Body of pancreas (tissue), 4 donors: ENCODE data around the gene GRIK3. TPM values are rescaled to one million over a fixed set of nuclear protein-coding genes. Genes with fewer than 3 reads are reported as not detected.

Experiments
- ATAC-seq: fragments of 150-250 bp; one replicate; pipeline ENCODE4 v1.9.1; 2016
- DNase-seq, 4 donors: peaks; one replicate each; pipeline ENCODE4 v3.0.0-alpha.2; 2019
- H3K27ac ChIP-seq, 4 donors: fragments of 200-600 bp; sonication (generic); 1 replicate in 3 of 4; 2 replicates in 1 of 4; pipeline versions ENCODE4 v1.5.1 to v1.6.1; 2016 to 2019; ENCODE audit warnings: mild to moderate bottlenecking in 1 of 4, mixed read lengths in 1 of 4, moderate library complexity in 1 of 4
- H3K27me3 ChIP-seq, 2 donors: fragments of 200-600 bp; sonication (generic); one replicate each; pipeline ENCODE4 v1.6.0; 2016; ENCODE audit warnings: mild to moderate bottlenecking in 1 of 2
- H3K36me3 ChIP-seq, 2 donors: fragments of 200-600 bp; sonication (generic); replicated peaks in 1 of 2; 2 replicates each; pipeline ENCODE4 v1.5.1; 2016; ENCODE audit warnings: low read depth in 2 of 2; ENCODE audit not compliant: insufficient read depth in 1 of 2
- H3K4me1 ChIP-seq: fragments of 200-600 bp; sonication (generic); one replicate; pipeline ENCODE4 v1.6.0; 2016
- H3K4me3 ChIP-seq, 2 donors: fragments of 200-600 bp; sonication (generic); 1 replicate in 1 of 2; 2 replicates in 1 of 2; pipeline ENCODE4 v1.5.1; 2016 to 2019
- H3K9me3 ChIP-seq, 3 donors: fragments of 200-600 bp; sonication (generic); 1 replicate in 2 of 3; 2 replicates in 1 of 3; pipeline ENCODE4 v1.5.1; 2016
- POLR2A ChIP-seq, 3 donors: fragments of 450-650 bp; IDR thresholded peaks; one replicate each; pipeline ENCODE4 v1.6.1; 2016; ENCODE audit warnings: antibody characterized with exemption in 3 of 3, mild to moderate bottlenecking in 2 of 3
- WGBS, 2 donors: methylation state at CpG; one replicate each; pipeline ENCODE4 v1.1.5; 2017; 5-methylcytosine and 5-hydroxymethylcytosine counted together
- intact Hi-C: fragments of 100-400 bp; cut with DNase I; formaldehyde crosslinking; loops from one replicate; pipeline ENCODE4 v1.15.1; 2023
- total RNA-seq, 2 donors: library from RNA; depleted of rRNA; stranded (reverse); fragments of >200 nt; gene quantifications; one replicate each; pipeline ENCODE4 v1.1.0, GENCODE V29; 2016
- TF ChIP-seq, protein P1 (sequence below), 7 experiments: fragments of 450-650 bp in 4 of 7; fragments of 200-600 bp in 3 of 7; sonication (generic) in 3 of 7; IDR thresholded peaks; one replicate each; pipeline ENCODE4 v1.5.1; 2016 to 2019; ENCODE audit warnings: antibody characterized with exemption in 7 of 7

The GRIK3 gene
- total RNA-seq, 2 donors from 2014 or later: under 0.01 to 0.99 TPM

DNA sequence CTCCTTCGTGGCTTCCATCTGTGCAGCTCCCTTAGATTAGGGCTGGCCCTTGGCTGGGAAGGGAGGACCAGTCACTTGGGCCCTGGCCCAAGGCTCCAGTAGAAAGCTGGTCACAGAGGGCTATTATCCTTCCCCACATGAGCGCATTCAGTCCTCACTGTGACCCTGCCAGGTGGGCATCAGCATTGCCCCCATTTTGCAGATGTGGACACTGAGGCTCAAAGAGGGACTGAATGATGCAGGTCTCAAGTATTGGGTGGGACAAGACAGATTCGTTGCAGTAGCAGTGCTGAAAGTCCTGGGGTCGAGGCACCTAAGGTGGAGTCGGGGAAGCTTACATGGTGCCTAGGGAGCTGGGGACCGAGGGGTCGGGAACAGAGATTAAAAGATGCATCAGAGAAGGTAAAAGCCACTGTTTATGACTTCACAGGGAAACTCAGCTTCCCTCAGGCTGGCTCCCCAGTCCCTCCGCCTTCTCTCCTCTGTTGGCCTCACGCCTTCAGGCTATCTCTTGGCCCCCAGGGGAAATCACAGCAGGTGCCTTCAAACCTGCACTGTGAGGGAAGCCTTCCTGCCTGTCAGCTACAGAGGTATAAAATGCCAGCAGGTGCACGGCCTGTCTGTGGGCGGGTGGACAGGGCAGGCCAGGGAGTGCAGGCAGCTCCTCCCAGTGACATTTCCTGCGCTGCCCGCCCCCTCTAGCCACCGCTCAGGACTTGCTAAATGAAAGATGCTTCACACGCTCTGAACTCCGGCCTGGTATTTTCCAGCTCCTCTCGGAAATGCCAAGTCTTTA, 178.4 kb downstream of the GRIK3 start:
- WGBS, 2 donors: 47 to 50% methylated on average over 16 to 17 of the region's 17 CpGs
- Histone ChIP-seq H3K4me1 (no peaks in the 10 kb centered on the region), H3K9me3 (no peaks in the 10 kb centered on the region), H3K36me3 (no peaks in the 10 kb centered on the region), H3K4me3 (no peak overlapping the region), H3K27me3 (no peaks in the 10 kb centered on the region), H3K27ac (no peak overlapping the region)
- no peak for DNase-seq
- no peak for TF ChIP-seq POLR2A (IDR thresholded peaks at IDR 0.05)
- TF ChIP-seq, protein P1, sequence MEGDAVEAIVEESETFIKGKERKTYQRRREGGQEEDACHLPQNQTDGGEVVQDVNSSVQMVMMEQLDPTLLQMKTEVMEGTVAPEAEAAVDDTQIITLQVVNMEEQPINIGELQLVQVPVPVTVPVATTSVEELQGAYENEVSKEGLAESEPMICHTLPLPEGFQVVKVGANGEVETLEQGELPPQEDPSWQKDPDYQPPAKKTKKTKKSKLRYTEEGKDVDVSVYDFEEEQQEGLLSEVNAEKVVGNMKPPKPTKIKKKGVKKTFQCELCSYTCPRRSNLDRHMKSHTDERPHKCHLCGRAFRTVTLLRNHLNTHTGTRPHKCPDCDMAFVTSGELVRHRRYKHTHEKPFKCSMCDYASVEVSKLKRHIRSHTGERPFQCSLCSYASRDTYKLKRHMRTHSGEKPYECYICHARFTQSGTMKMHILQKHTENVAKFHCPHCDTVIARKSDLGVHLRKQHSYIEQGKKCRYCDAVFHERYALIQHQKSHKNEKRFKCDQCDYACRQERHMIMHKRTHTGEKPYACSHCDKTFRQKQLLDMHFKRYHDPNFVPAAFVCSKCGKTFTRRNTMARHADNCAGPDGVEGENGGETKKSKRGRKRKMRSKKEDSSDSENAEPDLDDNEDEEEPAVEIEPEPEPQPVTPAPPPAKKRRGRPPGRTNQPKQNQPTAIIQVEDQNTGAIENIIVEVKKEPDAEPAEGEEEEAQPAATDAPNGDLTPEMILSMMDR (IDR thresholded peaks at IDR 0.05): no peak
- intact Hi-C loops: no loop called here
- no peak for ATAC-seq

DNA sequence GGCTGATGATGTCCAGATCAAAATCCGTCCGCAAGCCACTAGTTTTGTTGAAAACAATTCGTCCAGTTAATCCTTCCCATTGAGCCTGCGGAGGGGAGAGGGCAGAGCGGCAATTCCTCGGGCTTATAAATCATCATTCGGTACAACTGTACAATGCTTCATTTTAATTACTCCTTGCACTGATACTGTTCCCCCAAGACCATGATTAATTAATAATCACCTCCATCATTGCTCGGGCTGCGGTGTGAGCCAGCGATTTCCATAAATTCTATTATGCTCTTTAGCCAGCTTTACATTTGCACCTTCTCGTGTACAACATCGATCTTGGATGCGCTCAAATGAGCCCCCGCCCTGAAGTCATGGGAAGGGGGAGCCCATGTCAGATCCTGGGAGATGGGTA, 180.7 kb downstream of the GRIK3 start:
- Histone ChIP-seq H3K9me3 (no peaks in the 10 kb centered on the region), H3K27ac (no peak overlapping the region), H3K4me1 (no peaks in the 10 kb centered on the region), H3K4me3 (no peak overlapping the region), H3K36me3 (no peaks in the 10 kb centered on the region), H3K27me3 (no peaks in the 10 kb centered on the region)
- DNase-seq (no peak), ATAC-seq (no peak)
- intact Hi-C loops: no loop called here
- 77 to 80% methylated on average over 14 of the region's 14 CpGs for WGBS, 2 donors
- no peak for TF ChIP-seq POLR2A (IDR thresholded peaks at IDR 0.05)
- TF ChIP-seq, protein P1 (IDR thresholded peaks at IDR 0.05): no peak

DNA sequence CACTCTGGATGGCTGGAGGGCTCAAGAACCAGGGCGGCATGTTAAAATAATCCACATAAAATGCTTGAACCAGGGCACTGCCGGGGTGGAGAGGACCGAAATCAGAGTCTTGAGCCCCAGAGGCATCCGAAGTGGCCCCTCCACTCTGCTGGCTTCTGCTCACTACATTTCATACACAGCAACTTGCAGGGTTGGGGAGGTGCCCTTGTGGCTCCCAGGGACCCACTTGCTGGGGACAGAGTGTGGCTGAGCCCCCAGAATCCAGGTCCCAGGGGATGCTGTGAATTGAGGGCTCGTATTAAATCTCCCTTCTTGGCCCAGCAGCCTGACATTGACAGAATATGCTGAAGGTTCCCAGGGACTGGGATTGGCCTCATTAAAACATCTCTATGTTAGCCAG, 181.7 kb downstream of the GRIK3 start:
- no peak overlapping the region for H3K27ac ChIP-seq
- H3K36me3 ChIP-seq: no peaks in the 10 kb centered on the region
- TF ChIP-seq, protein P1 (IDR thresholded peaks at IDR 0.05): no peak
- no peak for TF ChIP-seq POLR2A (IDR thresholded peaks at IDR 0.05)
- H3K4me1 ChIP-seq: no peaks in the 10 kb centered on the region
- intact Hi-C loops: no loop called here
- no peaks in the 10 kb centered on the region for H3K27me3 ChIP-seq
- H3K9me3 ChIP-seq: no peaks in the 10 kb centered on the region
- no peak for ATAC-seq
- 64 to 65% methylated on average over 3 to 5 of the region's 5 CpGs for WGBS, 2 donors
- no peak overlapping the region for H3K4me3 ChIP-seq
- no peak for DNase-seq

DNA sequence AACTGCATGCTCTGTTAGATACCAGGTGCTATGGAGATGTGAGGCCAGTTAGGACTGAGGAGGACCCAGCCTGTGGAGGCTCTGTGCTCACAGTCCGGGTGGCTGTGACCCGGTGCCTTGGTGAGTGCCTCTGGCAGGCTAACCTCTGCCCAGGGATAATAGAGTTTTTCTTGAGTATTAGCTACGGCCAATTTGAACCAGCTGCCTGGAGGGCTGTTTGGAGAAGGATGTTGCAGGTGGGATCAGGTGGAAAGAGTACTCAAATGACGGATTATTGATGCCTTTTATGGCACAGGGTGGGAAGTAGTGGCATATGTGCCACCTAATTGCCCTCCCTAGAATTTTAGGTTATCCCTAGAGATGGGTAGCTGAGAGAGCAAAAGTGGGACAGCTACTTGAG, 182.7 kb downstream of the GRIK3 start:
- no peak for DNase-seq
- TF ChIP-seq POLR2A (IDR thresholded peaks at IDR 0.05): no peak
- TF ChIP-seq, protein P1 (IDR thresholded peaks at IDR 0.05): no peak
- Histone ChIP-seq H3K36me3 (no peaks in the 10 kb centered on the region), H3K4me3 (no peak overlapping the region), H3K27ac (no peak overlapping the region), H3K9me3 (no peaks in the 10 kb centered on the region), H3K27me3 (no peaks in the 10 kb centered on the region), H3K4me1 (no peaks in the 10 kb centered on the region)
- ATAC-seq: no peak
- intact Hi-C loops: no loop called here
- 56 to 63% methylated on average over 4 of the region's 4 CpGs for WGBS, 2 donors

DNA sequence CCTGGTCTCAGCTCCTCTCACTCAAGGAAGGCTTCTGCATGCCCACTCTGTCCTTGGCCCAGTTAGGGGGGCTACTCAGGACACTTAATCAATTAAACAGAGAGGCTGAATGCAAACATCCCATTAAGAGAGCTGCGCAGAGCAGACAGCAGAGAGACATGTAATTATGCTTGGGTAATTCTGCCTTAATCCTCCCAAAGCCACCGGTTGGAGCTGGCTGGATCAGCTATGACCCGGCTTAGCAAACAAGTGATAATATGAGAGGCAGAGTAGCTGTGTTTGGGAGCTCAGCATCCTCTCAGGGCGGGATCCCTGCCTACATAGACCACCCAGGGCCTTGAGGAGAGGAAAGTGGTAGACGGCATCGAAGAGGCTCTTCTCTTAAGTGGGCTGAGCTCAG, 183.2 kb downstream of the GRIK3 start:
- H3K9me3 ChIP-seq: no peaks in the 10 kb centered on the region
- intact Hi-C loops: no loop called here
- TF ChIP-seq, protein P1 (IDR thresholded peaks at IDR 0.05): no peak
- no peak for TF ChIP-seq POLR2A (IDR thresholded peaks at IDR 0.05)

More for the DNA sequence above, 183.2 kb downstream of the GRIK3 start:
- 32 to 42% methylated on average over 6 of the region's 6 CpGs for WGBS, 2 donors
- Histone ChIP-seq H3K27ac (no peak overlapping the region), H3K27me3 (no peaks in the 10 kb centered on the region), H3K4me3 (no peak overlapping the region), H3K36me3 (no peaks in the 10 kb centered on the region), H3K4me1 (no peaks in the 10 kb centered on the region)
- DNase-seq (no peak), ATAC-seq (no peak)
